Sigmoid colon (tissue), 4 donors: ENCODE measurements around the gene ELOVL4.

Experiments used
- CTCF ChIP-seq, 4 experiments: fragments of 450-650 bp in 3 of 4; fragments of 200-600 bp in 1 of 4; IDR thresholded peaks; one replicate each; pipeline ENCODE4 v1.5.1; 2016 to 2019; ENCODE audit warnings: antibody characterized with exemption in 4 of 4, mild to moderate bottlenecking in 3 of 4, moderate library complexity in 2 of 4
- EP300 ChIP-seq, 4 donors: sonication (generic); formaldehyde crosslinking; IDR thresholded peaks; one replicate each; pipeline ENCODE4 v1.6.1; 2017; ENCODE audit warnings: antibody characterized with exemption in 4 of 4
- POLR2A ChIP-seq, 2 donors: fragments of 450-650 bp; IDR thresholded peaks; one replicate each; pipeline ENCODE4 v1.6.1; 2016; ENCODE audit warnings: antibody characterized with exemption in 2 of 2, mild to moderate bottlenecking in 2 of 2, moderate library complexity in 2 of 2

- TF ChIP-seq CTCF (IDR thresholded peaks at IDR 0.05) (no peak), POLR2A (IDR thresholded peaks at IDR 0.05) (no peak), EP300 (IDR thresholded peaks at IDR 0.05) (no peak)
These were observed 35.4 kb downstream of the ELOVL4 start for GRCh38 chr6:79911992-79912391.
